HepG2 (cell line): ENCODE results near the gene TUBB4A. TPM values are rescaled to one million over a fixed set of nuclear protein-coding genes. Genes with fewer than 3 reads are reported as not detected.

Experiments used
- BORCS8-MEF2B ChIP-seq: sonication (generic); formaldehyde crosslinking; IDR thresholded peaks from 2 replicates; pipeline ENCODE4 v1.8.0; 2022; ENCODE audit warnings: mild to moderate bottlenecking, missing genetic modification reagents
- ISX ChIP-seq: sonication (generic); formaldehyde crosslinking; conservative IDR thresholded peaks from 2 replicates; pipeline ENCODE4 v1.5.0; 2020; ENCODE audit warnings: missing genetic modification reagents
- KMT2A ChIP-seq: sonication (generic); formaldehyde crosslinking; IDR thresholded peaks from 2 replicates; pipeline ENCODE4 v1.4.0; 2020; ENCODE audit warnings: missing genetic modification reagents
- NR2F2 ChIP-seq: IDR thresholded peaks from 2 replicates; pipeline ENCODE4 v1.6.1; 2012; ENCODE audit warnings: low read depth, inconsistent platforms, borderline replicate concordance
- ONECUT2 ChIP-seq: sonication (generic); formaldehyde crosslinking; IDR thresholded peaks from 2 replicates; pipeline ENCODE4 v1.4.0; 2020; ENCODE audit warnings: missing genetic modification reagents
- PAX8 ChIP-seq: sonication (generic); formaldehyde crosslinking; IDR thresholded peaks from 2 replicates; pipeline ENCODE4 v1.8.0; 2022; ENCODE audit warnings: mild to moderate bottlenecking, missing genetic modification reagents, borderline replicate concordance
- PCBP1 ChIP-seq: fragments of 200-400 bp; formaldehyde crosslinking; IDR thresholded peaks from 2 replicates; pipeline ENCODE4 v1.6.1; 2017; ENCODE audit warnings: mild to moderate bottlenecking, low read depth, low read length, borderline replicate concordance
- SMC3 ChIP-seq: IDR thresholded peaks from 2 replicates; pipeline ENCODE4 v1.6.1; 2011; ENCODE audit warnings: low read length, improper control_type of control experiment
- SP1 ChIP-seq, 2 experiments: fragments of 450-650 bp in 1 of 2; sonication (generic) in 1 of 2; formaldehyde crosslinking in 1 of 2; IDR thresholded peaks; 2 replicates each; pipeline versions ENCODE4 v1.4.0 to v1.6.1; 2016 to 2020; ENCODE audit warnings: missing genetic modification reagents in 1 of 2
- TP53 ChIP-seq: sonication (generic); formaldehyde crosslinking; conservative IDR thresholded peaks from 2 replicates; pipeline ENCODE4 v1.4.0; 2020; ENCODE audit warnings: missing genetic modification reagents
- ZNF33B ChIP-seq: sonication (generic); formaldehyde crosslinking; IDR thresholded peaks from 2 replicates; pipeline ENCODE4 v1.5.1; 2020; ENCODE audit warnings: mild to moderate bottlenecking, missing genetic modification reagents
- ZNF567 ChIP-seq: sonication (generic); formaldehyde crosslinking; IDR thresholded peaks from 2 replicates; pipeline ENCODE4 v1.8.1; 2023; ENCODE audit warnings: mild to moderate bottlenecking, missing genetic modification reagents, borderline replicate concordance
- ZNF724P ChIP-seq: sonication (generic); formaldehyde crosslinking; IDR thresholded peaks from 2 replicates; pipeline ENCODE4 v1.8.0; 2022; ENCODE audit warnings: missing genetic modification reagents, borderline replicate concordance
- polyA plus RNA-seq, 8 experiments: library from polyadenylated mRNA; depleted of rRNA in 3 of 8; stranded (reverse) in 7 of 8; unstranded in 1 of 8; fragments of >200 nt; fragmentation: Illumina TruSeq in 4 of 8; extraction: Trizol in 4 of 8; gene quantifications; 2 replicates each; pipeline versions ENCODE4 v1.2.1 to v1.2.3, GENCODE V29; 2011 to 2016; ENCODE audit warnings: low read depth in 4 of 8, missing spikeins in 1 of 8, mixed read lengths in 1 of 8; ENCODE audit not compliant: insufficient read depth in 1 of 8
- total RNA-seq, 5 experiments: library from RNA; depleted of rRNA; stranded (reverse); fragments of >200 nt; fragmentation: Illumina TruSeq; extraction: Trizol; gene quantifications; 2 replicates each; pipeline ENCODE4 v1.2.3, GENCODE V29; 2016; ENCODE audit warnings: low read depth in 1 of 5
- TF ChIP-seq, protein P1 (sequence below): sonication (generic); formaldehyde crosslinking; IDR thresholded peaks from 2 replicates; pipeline ENCODE4 v1.5.0; 2020; ENCODE audit warnings: missing genetic modification reagents
- TF ChIP-seq, protein P2 (sequence below): sonication (generic); formaldehyde crosslinking; IDR thresholded peaks from 2 replicates; pipeline ENCODE4 v1.5.1; 2020; ENCODE audit warnings: missing genetic modification reagents, mild to moderate bottlenecking, borderline replicate concordance
- TF ChIP-seq, protein P3 (sequence below): sonication (generic); formaldehyde crosslinking; IDR thresholded peaks from 2 replicates; pipeline ENCODE4 v1.8.1; 2023; ENCODE audit warnings: missing genetic modification reagents, mild to moderate bottlenecking, borderline replicate concordance
- TF ChIP-seq, protein P4 (sequence below): sonication (generic); formaldehyde crosslinking; IDR thresholded peaks from 2 replicates; pipeline ENCODE4 v1.9.0; 2021; ENCODE audit warnings: mild to moderate bottlenecking, missing genetic modification reagents
- TF ChIP-seq, protein P5 (sequence below): sonication (generic); formaldehyde crosslinking; IDR thresholded peaks from 2 replicates; pipeline ENCODE4 v1.4.0; 2020; ENCODE audit warnings: missing genetic modification reagents, borderline replicate concordance

Gene TUBB4A
- total and polyA plus RNA-seq, 2 of the 13 experiments (the other 11 are each of a cell fraction or from before 2014, with no cell fraction given), result not detected

DNA sequence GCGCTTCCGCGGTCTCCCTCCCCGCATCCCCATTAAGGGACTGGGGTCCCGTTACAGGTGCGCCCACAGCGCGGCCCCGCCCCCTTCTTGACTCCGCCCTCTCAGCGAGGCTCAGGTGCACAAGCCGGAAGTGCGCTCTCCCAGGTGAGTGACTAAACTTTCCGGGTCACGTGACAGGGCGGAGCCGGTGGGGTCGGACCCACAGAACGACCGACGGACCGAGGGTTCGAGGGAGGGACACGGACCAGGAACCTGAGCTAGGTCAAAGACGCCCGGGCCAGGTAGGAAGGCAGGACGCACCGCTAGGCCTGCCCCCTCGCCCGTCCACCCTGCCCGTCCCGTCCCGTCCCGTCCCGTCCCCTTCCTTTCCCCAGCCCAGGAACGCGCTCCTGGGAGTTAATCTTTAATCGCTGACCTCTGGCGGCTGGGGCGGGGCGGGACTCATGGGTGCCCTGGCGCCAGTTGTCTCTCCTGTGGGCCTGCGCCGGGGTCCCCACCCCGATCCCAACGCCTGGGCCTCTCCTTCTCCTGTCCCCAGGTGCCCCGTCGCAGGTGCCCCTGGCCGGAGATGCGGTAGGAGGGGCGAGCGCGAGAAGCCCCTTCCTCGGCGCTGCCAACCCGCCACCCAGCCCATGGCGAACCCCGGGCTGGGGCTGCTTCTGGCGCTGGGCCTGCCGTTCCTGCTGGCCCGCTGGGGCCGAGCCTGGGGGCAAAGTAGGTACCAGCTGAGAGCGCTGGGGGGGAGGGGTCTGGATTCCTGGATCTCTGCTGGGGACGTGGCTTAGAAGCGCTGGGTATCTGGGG is 37.8 kb downstream of the TUBB4A start, which contains the start of gene CRB3 (continued):
- no peak for TF ChIP-seq SMC3
- no peak for TF ChIP-seq KMT2A (CRISPR knock-in tag)
- TF ChIP-seq BORCS8-MEF2B, result no peak
- TF ChIP-seq, protein P1, sequence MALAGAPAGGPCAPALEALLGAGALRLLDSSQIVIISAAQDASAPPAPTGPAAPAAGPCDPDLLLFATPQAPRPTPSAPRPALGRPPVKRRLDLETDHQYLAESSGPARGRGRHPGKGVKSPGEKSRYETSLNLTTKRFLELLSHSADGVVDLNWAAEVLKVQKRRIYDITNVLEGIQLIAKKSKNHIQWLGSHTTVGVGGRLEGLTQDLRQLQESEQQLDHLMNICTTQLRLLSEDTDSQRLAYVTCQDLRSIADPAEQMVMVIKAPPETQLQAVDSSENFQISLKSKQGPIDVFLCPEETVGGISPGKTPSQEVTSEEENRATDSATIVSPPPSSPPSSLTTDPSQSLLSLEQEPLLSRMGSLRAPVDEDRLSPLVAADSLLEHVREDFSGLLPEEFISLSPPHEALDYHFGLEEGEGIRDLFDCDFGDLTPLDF (CRISPR knock-in tag), result no peak
- TF ChIP-seq NR2F2, result no peak
- no peak for TF ChIP-seq ISX
- TF ChIP-seq ZNF567 (CRISPR knock-in tag), result 0 out of 2 replicates have a peak, but pooled peaks have one; percentile 49
- TF ChIP-seq, protein P2, sequence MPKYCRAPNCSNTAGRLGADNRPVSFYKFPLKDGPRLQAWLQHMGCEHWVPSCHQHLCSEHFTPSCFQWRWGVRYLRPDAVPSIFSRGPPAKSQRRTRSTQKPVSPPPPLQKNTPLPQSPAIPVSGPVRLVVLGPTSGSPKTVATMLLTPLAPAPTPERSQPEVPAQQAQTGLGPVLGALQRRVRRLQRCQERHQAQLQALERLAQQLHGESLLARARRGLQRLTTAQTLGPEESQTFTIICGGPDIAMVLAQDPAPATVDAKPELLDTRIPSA, result no peak
- TF ChIP-seq ONECUT2 (CRISPR knock-in tag), result no peak
- TF ChIP-seq, protein P3, sequence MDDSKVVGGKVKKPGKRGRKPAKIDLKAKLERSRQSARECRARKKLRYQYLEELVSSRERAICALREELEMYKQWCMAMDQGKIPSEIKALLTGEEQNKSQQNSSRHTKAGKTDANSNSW (CRISPR knock-in tag), result no peak
- TF ChIP-seq, protein P4, sequence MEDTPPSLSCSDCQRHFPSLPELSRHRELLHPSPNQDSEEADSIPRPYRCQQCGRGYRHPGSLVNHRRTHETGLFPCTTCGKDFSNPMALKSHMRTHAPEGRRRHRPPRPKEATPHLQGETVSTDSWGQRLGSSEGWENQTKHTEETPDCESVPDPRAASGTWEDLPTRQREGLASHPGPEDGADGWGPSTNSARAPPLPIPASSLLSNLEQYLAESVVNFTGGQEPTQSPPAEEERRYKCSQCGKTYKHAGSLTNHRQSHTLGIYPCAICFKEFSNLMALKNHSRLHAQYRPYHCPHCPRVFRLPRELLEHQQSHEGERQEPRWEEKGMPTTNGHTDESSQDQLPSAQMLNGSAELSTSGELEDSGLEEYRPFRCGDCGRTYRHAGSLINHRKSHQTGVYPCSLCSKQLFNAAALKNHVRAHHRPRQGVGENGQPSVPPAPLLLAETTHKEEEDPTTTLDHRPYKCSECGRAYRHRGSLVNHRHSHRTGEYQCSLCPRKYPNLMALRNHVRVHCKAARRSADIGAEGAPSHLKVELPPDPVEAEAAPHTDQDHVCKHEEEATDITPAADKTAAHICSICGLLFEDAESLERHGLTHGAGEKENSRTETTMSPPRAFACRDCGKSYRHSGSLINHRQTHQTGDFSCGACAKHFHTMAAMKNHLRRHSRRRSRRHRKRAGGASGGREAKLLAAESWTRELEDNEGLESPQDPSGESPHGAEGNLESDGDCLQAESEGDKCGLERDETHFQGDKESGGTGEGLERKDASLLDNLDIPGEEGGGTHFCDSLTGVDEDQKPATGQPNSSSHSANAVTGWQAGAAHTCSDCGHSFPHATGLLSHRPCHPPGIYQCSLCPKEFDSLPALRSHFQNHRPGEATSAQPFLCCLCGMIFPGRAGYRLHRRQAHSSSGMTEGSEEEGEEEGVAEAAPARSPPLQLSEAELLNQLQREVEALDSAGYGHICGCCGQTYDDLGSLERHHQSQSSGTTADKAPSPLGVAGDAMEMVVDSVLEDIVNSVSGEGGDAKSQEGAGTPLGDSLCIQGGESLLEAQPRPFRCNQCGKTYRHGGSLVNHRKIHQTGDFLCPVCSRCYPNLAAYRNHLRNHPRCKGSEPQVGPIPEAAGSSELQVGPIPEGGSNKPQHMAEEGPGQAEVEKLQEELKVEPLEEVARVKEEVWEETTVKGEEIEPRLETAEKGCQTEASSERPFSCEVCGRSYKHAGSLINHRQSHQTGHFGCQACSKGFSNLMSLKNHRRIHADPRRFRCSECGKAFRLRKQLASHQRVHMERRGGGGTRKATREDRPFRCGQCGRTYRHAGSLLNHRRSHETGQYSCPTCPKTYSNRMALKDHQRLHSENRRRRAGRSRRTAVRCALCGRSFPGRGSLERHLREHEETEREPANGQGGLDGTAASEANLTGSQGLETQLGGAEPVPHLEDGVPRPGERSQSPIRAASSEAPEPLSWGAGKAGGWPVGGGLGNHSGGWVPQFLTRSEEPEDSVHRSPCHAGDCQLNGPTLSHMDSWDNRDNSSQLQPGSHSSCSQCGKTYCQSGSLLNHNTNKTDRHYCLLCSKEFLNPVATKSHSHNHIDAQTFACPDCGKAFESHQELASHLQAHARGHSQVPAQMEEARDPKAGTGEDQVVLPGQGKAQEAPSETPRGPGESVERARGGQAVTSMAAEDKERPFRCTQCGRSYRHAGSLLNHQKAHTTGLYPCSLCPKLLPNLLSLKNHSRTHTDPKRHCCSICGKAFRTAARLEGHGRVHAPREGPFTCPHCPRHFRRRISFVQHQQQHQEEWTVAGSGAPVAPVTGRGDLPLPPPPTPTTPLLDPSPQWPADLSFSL (CRISPR knock-in tag), result no peak
- no peak for TF ChIP-seq SP1 (IDR thresholded peaks at IDR 0.05)
- TF ChIP-seq SP1 (CRISPR knock-in tag; IDR thresholded peaks at IDR 0.05), result peak; percentile 66
- TF ChIP-seq, protein P5, sequence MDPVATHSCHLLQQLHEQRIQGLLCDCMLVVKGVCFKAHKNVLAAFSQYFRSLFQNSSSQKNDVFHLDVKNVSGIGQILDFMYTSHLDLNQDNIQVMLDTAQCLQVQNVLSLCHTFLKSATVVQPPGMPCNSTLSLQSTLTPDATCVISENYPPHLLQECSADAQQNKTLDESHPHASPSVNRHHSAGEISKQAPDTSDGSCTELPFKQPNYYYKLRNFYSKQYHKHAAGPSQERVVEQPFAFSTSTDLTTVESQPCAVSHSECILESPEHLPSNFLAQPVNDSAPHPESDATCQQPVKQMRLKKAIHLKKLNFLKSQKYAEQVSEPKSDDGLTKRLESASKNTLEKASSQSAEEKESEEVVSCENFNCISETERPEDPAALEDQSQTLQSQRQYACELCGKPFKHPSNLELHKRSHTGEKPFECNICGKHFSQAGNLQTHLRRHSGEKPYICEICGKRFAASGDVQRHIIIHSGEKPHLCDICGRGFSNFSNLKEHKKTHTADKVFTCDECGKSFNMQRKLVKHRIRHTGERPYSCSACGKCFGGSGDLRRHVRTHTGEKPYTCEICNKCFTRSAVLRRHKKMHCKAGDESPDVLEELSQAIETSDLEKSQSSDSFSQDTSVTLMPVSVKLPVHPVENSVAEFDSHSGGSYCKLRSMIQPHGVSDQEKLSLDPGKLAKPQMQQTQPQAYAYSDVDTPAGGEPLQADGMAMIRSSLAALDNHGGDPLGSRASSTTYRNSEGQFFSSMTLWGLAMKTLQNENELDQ, result no peak
- TF ChIP-seq TP53 (CRISPR knock-in tag), result no peak
- TF ChIP-seq PAX8, result no peak
- peak; percentile 37; the same call in 1 of the 2 replicates for TF ChIP-seq ZNF33B
- TF ChIP-seq ZNF724P (CRISPR knock-in tag), result no peak
- TF ChIP-seq PCBP1, result peak; percentile 89; the same call in 1 of the 2 replicates
